NCI-H345 (cell line): Measurements from ENCODE around the gene GREM1.

Experiments
- DNase-seq: peaks from one replicate; lab custom pipeline; 2025; lab: John Stamatoyannopoulos, UW

GREM1 gene

DNA sequence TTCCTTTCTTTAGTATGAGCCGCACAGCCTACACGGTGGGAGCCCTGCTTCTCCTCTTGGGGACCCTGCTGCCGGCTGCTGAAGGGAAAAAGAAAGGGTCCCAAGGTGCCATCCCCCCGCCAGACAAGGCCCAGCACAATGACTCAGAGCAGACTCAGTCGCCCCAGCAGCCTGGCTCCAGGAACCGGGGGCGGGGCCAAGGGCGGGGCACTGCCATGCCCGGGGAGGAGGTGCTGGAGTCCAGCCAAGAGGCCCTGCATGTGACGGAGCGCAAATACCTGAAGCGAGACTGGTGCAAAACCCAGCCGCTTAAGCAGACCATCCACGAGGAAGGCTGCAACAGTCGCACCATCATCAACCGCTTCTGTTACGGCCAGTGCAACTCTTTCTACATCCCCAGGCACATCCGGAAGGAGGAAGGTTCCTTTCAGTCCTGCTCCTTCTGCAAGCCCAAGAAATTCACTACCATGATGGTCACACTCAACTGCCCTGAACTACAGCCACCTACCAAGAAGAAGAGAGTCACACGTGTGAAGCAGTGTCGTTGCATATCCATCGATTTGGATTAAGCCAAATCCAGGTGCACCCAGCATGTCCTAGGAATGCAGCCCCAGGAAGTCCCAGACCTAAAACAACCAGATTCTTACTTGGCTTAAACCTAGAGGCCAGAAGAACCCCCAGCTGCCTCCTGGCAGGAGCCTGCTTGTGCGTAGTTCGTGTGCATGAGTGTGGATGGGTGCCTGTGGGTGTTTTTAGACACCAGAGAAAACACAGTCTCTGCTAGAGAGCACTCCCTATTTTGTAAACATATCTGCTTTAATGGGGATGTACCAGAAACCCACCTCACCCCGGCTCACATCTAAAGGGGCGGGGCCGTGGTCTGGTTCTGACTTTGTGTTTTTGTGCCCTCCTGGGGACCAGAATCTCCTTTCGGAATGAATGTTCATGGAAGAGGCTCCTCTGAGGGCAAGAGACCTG, 13.2 kb downstream of the GREM1 start:
- no peak for DNase-seq

GRCh38 chr15:32732574-32733157, 14.9 kb downstream of the GREM1 start:
- DNase-seq = no peak

DNA sequence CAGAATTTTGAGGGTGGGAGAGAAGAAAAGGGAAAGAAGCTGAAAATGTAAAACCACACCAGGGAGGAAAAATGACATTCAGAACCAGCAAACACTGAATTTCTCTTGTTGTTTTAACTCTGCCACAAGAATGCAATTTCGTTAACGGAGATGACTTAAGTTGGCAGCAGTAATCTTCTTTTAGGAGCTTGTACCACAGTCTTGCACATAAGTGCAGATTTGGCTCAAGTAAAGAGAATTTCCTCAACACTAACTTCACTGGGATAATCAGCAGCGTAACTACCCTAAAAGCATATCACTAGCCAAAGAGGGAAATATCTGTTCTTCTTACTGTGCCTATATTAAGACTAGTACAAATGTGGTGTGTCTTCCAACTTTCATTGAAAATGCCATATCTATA, 15.5 kb downstream of the GREM1 start:
- no peak for DNase-seq

DNA sequence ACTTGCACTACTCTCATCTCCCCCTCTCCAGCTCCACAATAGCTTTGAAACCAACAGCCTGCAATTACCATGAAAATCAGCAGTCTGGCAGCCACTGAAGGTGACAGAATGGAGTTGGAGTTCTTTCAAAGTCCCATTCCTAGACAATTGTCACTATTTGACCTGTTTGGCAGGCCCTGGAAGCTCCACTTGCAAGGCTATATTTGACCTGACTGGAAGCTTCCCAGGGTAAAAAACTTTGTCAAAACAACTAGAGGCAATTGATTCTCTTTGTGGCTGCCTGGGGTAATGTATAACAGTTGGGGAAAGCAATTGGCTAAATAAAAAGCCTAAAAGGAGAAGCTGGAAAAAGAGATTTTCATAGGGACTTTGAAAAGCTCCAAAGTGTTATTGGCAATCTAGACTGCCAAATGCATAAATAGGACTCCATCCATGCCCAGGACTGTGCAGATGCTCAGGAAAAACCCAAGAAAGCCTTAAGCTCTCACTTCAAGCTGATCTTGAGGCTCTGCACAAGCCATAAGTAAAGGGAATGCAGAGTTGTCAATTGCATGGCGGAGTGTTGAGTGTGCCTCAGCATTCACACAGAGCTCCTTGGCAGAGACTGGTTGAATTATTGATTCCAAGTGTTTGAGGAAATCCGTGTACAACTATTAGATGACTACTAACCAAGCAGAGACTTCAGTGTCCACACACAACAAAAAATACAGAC, 18.3 kb downstream of the GREM1 start:
- no peak for DNase-seq

- DNase-seq = no peak
Observed at GRCh38 chr15:32736701-32737061, 18.9 kb downstream of the GREM1 start.

GRCh38 chr15:32737304-32737703, 19.5 kb downstream of the GREM1 start:
- DNase-seq = no peak

DNA sequence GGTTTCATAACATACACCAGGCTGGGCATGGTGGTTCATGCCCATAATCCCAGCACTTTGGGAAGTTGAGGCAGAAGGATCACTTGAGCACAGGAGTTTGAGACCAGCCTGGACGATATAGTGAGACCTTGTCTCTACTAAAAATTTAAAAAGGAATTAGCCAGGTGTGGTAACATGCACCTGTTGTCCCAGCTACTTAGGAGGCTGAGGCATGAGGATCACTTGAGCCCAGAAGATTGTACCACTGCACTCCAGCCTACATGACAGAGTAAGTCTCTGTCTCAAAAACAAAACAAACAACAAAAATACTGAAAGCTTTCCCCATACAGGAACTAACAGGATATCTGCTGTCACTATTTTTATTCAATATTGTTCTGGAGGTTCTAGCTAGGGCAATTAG, 20.9 kb downstream of the GREM1 start:
- no peak for DNase-seq

GRCh38 chr15:32739522-32740063, 21.8 kb downstream of the GREM1 start:
- no peak for DNase-seq

DNA sequence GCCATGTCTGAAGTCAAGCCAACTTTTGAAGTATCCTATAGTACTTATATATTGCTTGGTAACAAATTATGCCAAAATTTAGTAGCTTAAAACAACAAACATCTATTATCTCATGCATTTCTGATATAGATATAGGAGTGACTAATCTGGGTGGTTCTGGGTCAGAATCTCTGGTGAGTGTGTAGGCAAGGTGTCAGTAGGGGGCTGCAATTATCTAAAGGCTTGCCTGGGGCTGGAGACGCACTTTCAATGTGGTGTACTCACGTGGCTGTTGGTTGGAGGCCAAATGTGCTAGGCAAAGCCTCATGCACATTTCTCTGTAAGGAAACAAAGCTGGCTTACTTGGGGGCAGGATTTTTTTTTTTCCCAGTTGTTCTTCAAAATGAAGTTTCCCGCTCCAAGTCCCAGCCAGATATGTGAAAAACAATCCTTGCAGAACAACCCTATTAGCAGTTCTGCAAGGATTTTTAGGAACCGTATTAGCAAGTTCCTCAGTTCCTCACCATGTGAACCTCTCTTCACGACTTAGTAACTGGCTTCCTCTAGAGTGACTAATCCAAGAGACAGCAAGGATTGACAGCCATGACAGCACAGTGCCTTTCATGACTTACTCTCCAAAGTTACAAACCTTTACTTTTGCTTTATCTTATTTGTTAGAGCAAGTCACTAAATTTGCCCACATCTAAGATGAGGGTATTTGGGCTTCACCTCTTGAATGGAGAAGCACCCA, 25.8 kb downstream of the GREM1 start:
- DNase-seq = peak; percentile 3

DNA sequence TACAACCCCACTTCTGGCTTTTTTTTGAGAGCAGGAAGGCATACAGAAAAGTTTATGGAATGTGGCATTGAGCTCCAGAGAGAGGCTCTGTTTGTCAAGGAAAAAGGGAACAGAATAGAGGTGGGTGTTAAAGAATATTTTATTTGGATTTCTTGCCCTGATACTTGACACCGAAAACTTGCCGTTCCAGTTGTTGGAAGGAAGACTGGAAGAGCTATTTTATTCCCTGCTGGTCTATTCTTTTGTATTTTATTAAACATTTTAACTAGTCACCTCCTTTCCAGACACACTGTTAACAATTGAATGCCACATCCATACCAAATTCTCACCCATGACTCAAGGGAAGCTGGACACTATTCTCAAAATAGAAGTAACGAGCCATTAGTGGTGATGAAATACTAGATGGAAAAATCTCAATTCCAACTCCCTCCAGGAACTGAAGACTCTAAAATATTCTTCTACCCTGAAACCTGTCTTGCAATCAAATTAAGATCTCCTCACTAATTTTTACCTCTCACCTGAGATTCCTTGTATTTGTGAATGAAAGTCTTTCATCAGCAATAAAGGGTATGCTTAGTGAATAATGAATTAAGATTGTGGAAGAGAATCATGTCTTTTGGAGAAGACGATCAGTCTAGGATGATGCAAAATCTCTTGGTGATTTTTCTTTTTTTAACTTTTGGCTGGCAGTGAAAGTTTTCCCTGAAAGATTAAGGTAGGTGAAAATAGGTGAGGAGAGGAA, 28.5 kb downstream of the GREM1 start:
- DNase-seq = no peak

DNA sequence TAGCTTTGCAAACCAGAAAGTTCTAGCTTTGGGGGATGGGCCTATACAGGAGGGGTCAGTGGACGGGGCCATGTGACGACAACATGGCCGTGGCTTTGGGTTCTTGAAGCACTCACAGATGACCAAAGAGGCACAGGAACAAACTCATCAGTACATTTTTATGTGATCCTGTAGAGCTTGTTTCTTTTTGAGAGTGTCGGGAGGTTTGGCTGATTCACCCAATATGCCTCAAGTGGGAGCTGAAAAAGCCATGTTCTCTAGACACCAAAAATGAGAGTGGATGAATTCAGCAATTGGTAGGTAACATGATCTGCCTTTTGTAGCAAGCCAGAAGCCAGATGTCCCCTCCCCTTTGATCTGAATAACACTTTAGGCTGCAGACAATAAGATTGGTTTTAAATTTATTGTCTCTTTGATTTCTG, 30.1 kb downstream of the GREM1 start:
- DNase-seq = peak; percentile 7

- DNase-seq = no peak
Observed at GRCh38 chr15:32750979-32751378, 33.2 kb downstream of the GREM1 start.

GRCh38 chr15:32757426-32757825, 39.6 kb downstream of the GREM1 start:
- no peak for DNase-seq

- DNase-seq = no peak
Observed at GRCh38 chr15:32763295-32763694, 45.5 kb downstream of the GREM1 start.

GRCh38 chr15:32765236-32765635, 47.4 kb downstream of the GREM1 start:
- no peak for DNase-seq

- DNase-seq = no peak
Observed at GRCh38 chr15:32766101-32766500, 48.3 kb downstream of the GREM1 start.

GRCh38 chr15:32767236-32767635, 49.4 kb downstream of the GREM1 start:
- DNase-seq = no peak

- DNase-seq = no peak
Observed at GRCh38 chr15:32774022-32774421, 56.2 kb downstream of the GREM1 start.

- DNase-seq = no peak
Observed at GRCh38 chr15:32775103-32775502, 57.3 kb downstream of the GREM1 start.

GRCh38 chr15:32778391-32779176, 60.8 kb downstream of the GREM1 start:
- no peak for DNase-seq
